ENCODE measurements around the gene BRINP3.

Gene BRINP3

DNA sequence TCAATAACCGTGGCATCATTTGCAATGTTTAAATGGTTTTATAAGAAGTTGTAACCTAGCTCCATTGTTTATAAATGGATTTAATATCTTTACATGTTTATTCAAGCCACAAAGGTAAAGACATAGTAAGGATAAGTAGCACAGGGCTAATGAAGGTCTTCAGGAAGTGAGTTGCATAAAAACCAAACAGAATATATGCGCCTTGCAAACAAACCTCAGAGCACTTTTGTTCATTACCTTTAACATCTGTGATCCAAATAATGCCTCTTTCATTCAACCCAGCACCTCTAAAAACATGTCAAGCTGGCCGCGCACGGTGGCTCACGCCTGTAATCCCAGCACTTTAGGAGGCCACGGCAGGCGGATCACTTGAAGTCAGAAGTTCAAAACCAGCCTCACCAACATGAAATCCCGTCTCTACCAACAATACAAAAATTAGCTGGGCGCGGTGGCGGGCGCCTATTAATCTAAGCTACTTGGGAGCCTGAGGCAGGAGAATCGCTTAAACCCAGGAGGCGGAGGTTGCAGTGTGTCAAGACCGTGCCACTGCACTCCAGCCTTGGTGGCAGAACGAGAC, 25.3 kb downstream of the BRINP3 start:
- DNase-seq (ENCODE audit: low read depth, low spot score) = no peak

DNA sequence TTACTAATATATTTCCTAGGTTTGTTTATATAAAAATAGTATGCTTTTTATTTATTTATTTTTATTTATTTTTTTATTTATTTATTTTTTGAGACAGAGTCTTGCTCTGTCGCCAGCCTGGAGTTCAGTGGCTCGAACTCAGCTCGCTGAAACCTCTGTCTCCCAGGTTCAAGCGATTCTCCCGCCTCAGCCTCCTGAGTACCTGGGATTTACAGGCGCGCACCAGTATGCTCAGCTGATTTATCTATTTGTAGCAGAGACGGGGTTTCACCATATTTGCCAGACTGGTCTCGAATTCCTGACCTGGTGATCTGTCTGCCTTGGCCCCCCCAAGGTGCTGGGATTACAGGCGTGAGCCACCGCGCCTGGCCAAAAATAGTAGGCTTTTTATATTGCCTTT, 33.2 kb downstream of the BRINP3 start:
- DNase-seq (ENCODE audit: low read depth, low spot score) = no peak

DNA sequence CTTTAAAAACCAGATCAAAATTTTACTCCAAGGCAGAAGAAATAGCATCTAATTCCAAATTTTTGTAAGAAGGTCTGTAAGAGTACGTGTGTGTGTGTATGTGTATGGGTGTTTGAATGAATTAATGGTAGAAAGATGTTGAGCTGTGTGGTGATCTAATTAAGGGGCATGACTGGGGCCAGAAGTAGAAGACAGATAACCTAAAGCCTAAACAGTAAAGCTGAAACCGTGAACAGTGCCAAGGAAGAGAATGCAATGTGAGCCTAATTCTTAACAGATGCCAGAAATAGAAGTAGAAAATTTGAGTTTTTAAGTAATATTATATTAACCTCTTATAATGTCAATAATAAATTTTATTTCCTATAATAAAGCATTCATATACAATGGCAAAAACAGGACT, 38.2 kb downstream of the BRINP3 start:
- no peak for DNase-seq (ENCODE audit: low read depth, low spot score)

DNA sequence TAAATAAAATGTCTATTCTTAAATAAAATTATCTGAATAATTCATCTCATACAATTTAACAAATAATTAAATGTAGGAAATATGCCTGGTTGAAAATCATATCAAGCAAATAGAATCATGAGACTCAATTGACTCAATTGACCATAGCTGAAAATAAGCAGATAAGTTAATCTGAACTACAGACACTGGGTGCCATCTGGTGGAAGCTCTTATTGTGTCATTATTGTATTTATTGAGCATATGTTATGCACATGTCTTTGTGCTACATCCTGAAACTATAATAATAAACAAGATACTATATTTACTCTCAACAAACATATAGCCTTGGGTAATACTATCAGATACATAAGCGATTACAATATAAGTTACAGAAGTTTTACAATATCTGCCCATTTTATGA, 41.0 kb downstream of the BRINP3 start:
- no peak for DNase-seq (ENCODE audit: low read depth, low spot score)

DNA sequence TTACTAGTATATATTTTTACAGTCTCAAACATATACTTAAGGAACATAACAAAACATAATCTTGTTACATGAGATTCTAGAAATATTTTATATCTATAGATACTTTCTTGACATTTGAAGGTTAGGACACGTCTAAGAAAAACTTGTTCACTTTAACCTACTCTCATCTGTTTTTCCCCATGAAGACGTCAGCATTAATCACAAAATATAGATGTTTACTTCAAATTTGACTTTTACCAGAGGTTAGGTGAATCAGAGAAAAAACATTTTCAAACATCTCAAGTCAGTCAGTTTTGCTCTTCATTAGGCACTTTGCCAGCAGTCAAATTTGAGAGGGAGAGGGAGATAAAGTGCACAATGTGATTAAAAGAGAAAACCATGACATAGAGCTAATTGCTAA, 47.7 kb downstream of the BRINP3 start:
- DNase-seq (ENCODE audit: low read depth, low spot score) = no peak

DNA sequence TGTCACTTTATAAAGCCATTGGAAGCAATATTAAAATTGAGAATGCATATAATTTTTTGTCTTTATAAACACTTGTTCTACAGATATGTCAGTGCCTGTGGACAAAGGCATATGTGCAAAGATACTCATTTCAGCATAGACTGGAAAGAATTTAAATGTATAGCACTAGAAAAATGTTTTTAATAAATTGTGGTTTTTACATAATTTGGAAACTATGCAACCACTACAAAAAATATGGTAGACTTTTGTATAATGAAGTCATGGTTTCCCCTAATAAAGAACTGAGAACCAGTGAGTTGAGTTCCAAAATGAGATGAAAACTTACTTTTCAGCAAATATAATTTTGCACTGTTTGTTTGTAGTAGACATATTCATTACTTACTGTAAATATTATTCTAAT, 48.5 kb downstream of the BRINP3 start:
- no peak for DNase-seq (ENCODE audit: low read depth, low spot score)

DNA sequence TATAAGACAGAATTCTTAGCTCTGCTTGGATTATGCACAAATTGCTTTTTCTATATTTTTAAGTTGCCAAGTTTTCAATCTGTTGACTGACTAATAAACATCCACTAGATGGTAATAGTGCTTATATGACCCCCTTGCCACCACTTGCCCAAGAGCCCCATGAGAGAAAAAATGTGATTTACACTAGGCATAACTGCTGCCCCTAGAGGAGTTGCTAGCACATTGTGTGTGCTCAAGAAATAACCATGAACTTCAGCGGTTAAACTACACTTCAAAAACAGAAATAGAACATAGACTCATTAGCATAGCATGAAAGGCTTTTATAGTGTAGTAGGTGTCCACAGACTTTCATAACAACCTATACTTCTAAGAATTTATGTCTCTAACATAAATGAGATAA, 61.4 kb downstream of the BRINP3 start:
- DNase-seq (ENCODE audit: low read depth, low spot score) = no peak

DNA sequence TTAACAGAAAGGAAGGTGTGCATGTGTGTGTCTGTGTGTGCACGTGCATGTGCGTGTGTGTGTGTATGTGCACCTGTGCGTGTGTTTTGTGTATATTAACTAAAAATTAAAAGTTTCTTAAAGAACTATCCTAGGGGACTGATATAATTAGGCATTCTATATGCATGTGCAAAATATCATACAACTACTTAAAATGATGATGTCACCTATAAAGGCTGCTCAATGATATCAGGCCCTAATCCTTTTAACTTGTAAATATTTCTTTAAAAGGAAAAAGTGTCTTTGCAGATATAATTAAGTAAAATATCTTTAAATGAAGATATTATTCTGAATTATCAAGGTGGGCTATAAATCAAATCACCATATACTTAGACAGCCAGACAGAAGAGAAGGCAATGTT, 64.5 kb downstream of the BRINP3 start:
- DNase-seq (ENCODE audit: low read depth, low spot score) = no peak

DNA sequence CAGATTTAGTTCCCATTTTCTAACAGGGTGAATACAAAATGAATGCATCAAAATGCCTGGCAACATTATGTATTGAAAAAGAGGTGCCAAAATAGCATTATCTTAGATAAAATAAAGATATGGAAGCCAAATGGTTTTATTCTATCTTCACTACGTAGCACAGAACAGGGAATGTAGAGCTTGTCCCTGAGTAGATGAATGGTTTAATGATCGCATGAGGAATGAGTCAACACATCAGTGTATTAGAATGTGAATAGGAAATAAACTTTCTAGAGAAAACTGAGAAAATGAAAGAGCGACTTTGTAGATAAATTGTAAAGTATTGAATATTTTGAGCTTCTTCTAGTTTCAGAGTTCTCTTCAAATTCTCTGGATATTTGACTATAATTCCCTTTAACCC, 74.3 kb downstream of the BRINP3 start:
- DNase-seq (ENCODE audit: low read depth, low spot score) = no peak

DNA sequence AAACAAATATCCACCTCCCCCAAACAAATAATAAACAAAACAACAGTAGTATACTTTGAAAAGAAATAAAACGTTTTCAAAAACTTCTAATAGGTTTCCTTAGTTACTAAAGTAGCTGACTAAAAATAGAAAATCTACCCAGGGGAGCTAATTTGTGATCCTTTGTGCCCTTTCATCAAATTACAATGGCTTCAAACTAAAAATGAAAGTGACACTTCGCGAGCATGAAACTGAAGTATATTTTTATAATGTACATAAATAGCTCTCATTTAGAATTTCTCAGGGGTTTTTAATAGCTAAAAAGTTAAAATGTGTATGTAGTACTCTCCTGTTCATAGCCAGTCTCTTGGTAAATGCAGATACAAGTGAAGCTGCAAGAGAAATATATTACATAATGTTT, 78.4 kb downstream of the BRINP3 start:
- no peak for DNase-seq (ENCODE audit: low read depth, low spot score)

DNA sequence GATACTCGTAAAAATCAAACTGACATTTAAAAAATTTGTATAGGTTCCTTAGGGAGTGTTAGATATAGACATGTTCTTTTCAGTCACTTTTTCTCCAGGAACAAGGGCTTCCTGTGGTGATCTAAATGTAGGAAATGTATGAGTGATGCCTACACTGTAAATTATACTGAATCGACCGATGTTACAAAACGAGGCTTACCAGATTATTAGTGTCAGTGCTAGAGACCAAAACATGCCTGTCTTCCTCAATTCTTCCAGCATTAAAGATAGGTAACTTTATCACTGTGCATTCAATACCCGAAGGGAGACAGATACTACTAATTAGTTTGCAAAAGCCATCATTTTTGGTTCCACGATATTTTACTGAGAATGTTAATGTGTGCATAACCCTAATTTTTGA, 86.1 kb downstream of the BRINP3 start:
- no peak for DNase-seq (ENCODE audit: low read depth, low spot score)

DNA sequence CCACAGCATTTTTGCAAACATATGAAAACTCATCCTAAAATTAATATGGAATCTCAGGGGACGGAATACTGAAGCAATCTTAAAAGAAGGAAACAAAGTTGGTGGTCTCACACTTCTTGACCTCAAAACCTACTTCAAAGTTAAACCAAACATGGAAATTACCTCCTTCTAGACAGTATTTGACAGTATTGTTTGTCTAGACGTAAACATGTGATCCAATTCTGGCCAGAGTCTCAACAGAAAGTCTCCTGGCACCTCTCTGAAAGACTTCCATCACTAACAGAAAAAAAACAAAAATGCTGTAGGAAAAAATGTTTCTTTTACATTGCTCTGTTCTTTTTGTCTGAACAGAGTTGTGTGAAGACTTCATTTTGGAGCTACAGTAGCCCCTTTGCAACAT, 99.7 kb downstream of the BRINP3 start:
- DNase-seq (ENCODE audit: low read depth, low spot score) = no peak

DNA sequence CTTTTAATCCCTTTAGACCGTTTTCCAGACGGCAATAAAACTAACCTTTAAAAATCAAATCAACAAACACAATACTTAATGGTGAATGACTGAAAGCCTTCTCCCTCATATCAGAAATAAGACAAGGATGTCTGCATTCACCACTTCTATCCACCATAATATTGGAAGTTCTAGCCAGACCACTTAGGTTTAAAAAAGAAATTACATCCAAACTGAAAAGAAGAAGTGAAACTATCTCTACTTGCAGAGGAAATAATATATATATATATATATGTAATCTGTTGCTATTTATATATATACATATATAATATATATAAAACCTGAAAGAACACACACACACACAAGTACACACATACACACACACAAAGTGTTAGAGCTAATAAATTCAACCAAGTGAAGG, 100.4 kb downstream of the BRINP3 start:
- DNase-seq (ENCODE audit: low read depth, low spot score) = no peak

DNA sequence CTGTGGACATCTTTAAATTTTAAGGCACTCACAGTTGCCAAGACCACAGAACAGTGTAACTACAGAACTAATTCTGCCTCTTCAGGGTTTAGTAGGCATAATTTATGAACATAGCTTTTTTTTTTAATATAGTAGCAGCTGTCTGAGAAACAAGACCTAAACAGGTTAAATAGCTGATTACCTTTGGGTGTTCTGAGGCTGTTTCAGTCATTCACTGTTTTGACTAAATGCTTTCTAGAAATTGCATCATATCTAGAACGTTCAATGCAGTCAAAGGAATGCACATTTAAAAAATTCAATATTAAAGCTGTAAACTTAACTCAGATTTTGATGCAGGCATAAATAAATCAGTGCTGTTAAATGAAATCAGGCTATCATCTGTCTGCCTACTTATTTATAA, 101.6 kb downstream of the BRINP3 start:
- DNase-seq (ENCODE audit: low read depth, low spot score) = no peak

DNA sequence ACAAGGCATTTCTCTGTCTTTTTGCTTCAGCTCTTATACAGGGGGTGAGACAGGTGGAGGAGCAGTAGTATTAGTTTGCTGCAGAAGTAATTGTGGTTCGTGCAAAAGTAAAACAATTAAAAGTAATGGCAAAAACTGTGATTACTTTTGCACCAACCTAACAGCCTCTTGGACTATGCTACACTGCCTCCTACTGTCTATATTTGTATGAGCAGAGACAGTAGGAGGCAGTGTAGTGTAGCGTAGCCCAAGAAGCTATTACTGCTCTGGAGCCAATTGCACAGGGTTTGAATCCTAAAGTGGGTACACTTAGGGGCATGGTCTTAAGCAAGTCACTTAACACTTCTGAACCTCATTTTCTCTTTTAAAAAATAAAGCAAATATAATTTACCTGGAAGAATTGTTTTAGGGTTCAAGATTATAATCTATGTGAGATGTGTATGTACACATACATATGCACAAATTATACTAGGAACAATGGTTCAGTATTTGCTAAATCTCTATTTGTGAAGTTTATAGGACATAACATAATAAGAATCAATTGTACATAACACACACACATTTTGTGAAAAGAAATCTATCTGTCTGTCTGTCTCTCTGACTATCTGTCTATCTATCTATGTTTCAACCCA, 103.8 kb downstream of the BRINP3 start:
- DNase-seq (ENCODE audit: low read depth, low spot score) = no peak

DNA sequence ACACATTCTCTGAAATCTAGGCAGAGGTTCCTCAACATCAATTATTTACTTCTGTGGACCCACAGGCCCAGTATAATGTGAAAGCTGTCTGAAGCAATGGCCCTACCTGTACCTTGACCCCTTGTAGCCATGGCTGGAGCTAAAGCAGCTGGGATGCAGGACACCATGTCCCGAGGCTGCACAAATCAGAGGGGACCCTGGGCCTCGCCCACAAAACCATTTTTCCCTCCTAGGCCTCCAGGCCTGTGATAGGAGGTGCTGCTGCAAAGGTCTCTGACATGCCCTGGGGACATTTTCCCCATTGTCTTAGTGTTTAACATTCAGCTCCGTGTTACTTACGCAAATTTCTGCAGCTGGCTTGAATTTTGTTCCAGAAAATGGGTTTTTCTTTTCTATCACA, 110.5 kb downstream of the BRINP3 start:
- DNase-seq (ENCODE audit: low read depth, low spot score) = no peak

DNA sequence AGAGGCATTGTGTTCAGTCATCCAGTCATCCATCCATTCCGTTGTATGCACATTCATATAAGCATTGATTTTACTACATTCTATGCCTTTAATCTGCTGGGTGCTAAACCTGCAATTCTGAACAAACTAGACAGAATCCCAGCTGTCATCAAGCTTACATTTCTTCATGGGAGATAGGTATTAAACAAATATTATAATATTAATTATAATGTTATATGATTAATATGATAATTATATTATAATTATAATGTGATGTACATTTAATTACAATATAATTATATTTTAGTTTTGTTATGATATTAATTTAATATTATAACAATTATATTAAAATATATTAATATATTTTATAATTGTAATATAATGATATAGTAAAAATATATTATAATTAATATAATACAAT, 112.4 kb downstream of the BRINP3 start:
- no peak for DNase-seq (ENCODE audit: low read depth, low spot score)

DNA sequence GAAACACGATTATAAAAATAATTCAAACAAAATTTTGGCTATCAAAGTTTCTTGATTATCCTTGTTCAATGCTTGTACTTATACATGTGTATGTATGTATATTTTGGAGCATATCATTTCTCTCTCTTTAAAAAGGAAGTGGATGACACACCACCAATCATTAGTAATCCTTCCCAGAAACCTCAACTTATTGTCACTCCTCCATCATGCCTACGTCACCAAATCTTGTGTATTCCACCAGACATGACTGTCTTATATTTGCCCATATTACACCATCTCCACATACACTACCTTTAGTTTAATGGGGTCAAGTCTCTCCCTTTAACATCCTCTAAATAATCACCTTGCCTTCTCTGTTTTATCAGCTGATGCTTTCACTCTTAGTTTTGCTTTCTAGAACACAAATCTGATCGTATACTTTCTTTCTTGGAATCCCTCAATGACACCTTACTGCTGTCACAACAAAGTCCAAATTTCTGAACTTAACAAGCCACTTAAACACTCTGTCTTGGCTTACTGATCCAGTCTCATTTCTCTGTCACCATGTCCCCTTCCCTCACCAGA, 124.0 kb downstream of the BRINP3 start:
- DNase-seq (ENCODE audit: low read depth, low spot score) = no peak

DNA sequence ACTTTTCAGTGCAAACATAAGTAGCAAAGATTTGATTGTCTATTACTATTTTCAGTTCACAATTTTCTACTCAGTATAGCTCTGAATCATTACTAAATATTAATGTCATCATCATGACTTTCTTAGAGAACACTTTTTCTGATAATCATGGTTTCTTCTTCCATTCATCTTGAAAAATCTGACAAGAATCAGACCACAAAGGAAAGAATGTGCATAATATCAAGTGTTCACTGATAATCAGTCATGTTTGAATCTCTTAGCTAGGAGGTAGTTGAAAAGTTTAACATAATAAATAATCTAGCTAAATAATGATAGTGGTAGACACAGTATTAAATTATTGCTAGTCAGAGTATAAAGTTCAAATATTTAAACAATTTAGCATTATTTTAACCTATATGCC, 133.2 kb downstream of the BRINP3 start:
- DNase-seq (ENCODE audit: low read depth, low spot score) = no peak

DNA sequence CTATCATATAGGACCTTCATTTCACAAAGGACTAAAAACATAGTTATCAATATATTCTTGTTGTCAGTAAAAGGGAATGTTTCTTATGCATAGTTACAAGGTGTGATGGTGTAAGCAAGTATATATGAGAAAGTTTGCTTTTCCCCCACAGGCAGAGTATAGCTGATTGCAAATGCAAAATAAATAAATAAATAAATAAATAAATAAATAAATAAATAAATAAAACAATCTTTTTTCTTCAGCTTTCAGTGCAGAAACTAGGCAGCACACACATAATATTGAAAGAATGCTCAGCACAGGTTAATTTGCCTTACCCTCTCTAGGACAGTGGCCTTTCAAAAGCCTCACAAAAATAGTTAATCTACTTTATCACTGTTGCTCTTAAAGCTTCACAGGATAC, 138.8 kb downstream of the BRINP3 start:
- no peak for DNase-seq (ENCODE audit: low read depth, low spot score)

DNA sequence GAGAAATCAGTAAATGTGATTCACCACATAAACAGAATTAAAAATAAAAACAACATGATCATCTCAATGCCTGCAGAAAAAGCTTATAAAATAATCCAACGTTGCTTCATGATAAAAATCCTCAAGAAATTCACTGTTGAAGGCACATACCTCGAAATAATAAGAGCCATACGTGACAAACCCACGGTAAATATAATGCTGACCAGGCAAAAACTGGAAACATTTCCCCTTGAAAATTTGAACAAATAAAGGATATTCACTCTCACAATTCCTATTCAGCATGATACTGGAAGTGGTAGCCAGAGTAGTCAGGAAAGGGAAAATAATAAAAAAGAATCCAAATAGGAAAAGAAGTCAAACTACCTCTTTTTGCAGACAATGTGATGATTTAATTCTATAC, 148.8 kb downstream of the BRINP3 start:
- no peak for DNase-seq (ENCODE audit: low read depth, low spot score)

DNA sequence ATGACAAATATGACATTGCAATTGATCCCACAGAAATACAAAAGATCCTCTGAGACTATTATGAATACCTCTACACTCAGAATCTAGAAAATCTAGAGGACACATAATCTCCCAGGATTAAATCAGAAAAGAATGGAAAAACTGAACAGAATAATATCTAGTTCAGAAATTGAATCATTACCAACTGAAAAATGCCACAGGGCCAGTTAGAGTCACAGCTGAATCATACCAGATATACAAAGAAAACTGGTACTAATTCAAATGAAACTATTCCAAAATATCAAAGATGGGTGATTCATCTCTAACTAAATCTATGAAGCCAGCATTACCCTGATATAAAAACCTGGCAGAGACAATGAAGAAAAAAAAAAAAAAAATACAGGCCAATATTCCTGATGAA, 149.3 kb downstream of the BRINP3 start:
- no peak for DNase-seq (ENCODE audit: low read depth, low spot score)

DNA sequence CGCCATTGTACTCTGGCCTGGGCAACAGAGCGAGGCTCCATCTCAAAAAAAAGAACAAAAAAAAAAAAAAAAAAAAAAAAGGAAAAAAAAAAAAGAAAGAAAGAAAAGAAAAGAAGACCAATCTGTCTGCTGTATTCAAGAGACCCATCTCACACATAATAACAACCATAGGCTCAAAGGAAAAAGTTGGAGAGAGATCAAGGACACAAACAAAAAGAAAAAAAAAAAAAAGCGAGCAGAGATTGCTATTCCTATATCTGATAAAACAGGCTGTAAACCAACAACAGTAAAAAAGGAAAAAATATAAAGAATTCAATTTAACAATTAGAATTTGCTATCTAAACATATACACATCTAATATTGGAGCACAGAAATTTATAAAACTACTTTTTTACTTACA, 150.4 kb downstream of the BRINP3 start:
- no peak for DNase-seq (ENCODE audit: low read depth, low spot score)

DNA sequence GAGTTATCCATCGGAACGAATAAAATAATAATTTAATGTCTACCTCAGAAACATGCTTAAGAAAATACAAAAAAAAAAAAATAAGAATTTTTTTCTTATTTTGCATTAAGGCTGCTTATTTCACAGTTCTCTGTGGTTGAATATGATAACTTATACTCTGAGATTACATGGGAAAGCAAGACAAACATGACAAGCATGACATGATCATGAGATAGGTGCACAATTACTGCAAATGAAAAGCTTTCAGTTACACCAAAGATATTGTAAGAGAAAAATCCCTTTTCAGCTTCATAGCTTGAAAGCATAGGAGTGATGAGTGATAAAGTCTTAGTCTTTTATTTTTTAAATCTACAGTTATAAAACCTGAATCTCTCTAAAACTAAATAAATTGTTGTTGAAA, 154.1 kb downstream of the BRINP3 start:
- no peak for DNase-seq (ENCODE audit: low read depth, low spot score)
